Activated CD8-positive, alpha-beta memory T cell treated with anti-CD3 and anti-CD28 coated beads for 1 hour (primary cell): ENCODE data around the gene SLC19A3.
"Not testable (repeated sequence)": the region's sequence is repeated elsewhere in the genome, so short reads cannot be mapped to it uniquely, and the experiment has no call there.

Experiments used
- DNase-seq, 2 donors: peaks; one replicate each; pipeline ENCODE4 v3.0.0-alpha.2; 2020; ENCODE audit warnings: low read depth in 1 of 2; ENCODE audit errors: extremely low read depth in 1 of 2

The SLC19A3 gene

GRCh38 chr2:227703961-227704360 is 13.9 kb downstream of the SLC19A3 start:
- DNase-seq: no peak

- DNase-seq: no peak
Measured at GRCh38 chr2:227703280-227703732, 14.5 kb downstream of the SLC19A3 start.

- DNase-seq: no peak
Measured at GRCh38 chr2:227701556-227701955, 16.3 kb downstream of the SLC19A3 start.

GRCh38 chr2:227696990-227697679 is 20.7 kb downstream of the SLC19A3 start:
- DNase-seq: no peak

- DNase-seq: no peak
Measured at GRCh38 chr2:227687189-227687588, 30.6 kb downstream of the SLC19A3 start.

- no peak for DNase-seq
Measured at GRCh38 chr2:227684258-227684657, 33.6 kb downstream of the SLC19A3 start.

GRCh38 chr2:227677928-227678327 is 39.9 kb downstream of the SLC19A3 start:
- DNase-seq: no peak

- DNase-seq: no peak
Measured at GRCh38 chr2:227674485-227674884, 43.3 kb downstream of the SLC19A3 start.

- not testable (repeated sequence) for DNase-seq
Measured at GRCh38 chr2:227673620-227674019, 44.2 kb downstream of the SLC19A3 start.

GRCh38 chr2:227671170-227671905 is 46.5 kb downstream of the SLC19A3 start:
- DNase-seq: no peak

GRCh38 chr2:227666631-227667170 is 51.1 kb downstream of the SLC19A3 start, which contains the start of gene SCYGR5:
Gene SCYGR5, plus strand, starts transcription at chr2:227666804. Its CDS starts 0 bp downstream, at chr2:227666804.
- not testable (repeated sequence) for DNase-seq

- no peak for DNase-seq
Measured at GRCh38 chr2:227665189-227665940, 52.5 kb downstream of the SLC19A3 start.

- no peak for DNase-seq
Measured at GRCh38 chr2:227661827-227662226, 56.0 kb downstream of the SLC19A3 start.

GRCh38 chr2:227661025-227661649 is 56.7 kb downstream of the SLC19A3 start:
- DNase-seq: no peak

GRCh38 chr2:227657199-227657845 is 60.5 kb downstream of the SLC19A3 start:
- DNase-seq: no peak

GRCh38 chr2:227655454-227655853 is 62.4 kb downstream of the SLC19A3 start:
- no peak for DNase-seq

GRCh38 chr2:227654426-227654825 is 63.4 kb downstream of the SLC19A3 start:
- DNase-seq: no peak

- no peak for DNase-seq
Measured at GRCh38 chr2:227653419-227653818, 64.4 kb downstream of the SLC19A3 start.

GRCh38 chr2:227643990-227644551 is 73.8 kb downstream of the SLC19A3 start:
- no peak for DNase-seq

GRCh38 chr2:227642656-227643055 is 75.2 kb downstream of the SLC19A3 start:
- no peak for DNase-seq
